B cell (primary cell): ENCODE results near the gene ACAD10.

ENCODE experiments used
- CTCF ChIP-seq: fragments of 200-600 bp; IDR thresholded peaks from one replicate; pipeline ENCODE4 v1.8.0; 2022; ENCODE audit warnings: antibody characterized with exemption, mild to moderate bottlenecking
- EZH2 ChIP-seq: IDR thresholded peaks from 2 replicates; pipeline ENCODE4 v1.6.1; 2012; ENCODE audit warnings: borderline replicate concordance, low read depth, mild to moderate bottlenecking, moderate library complexity, low read length; ENCODE audit not compliant: insufficient read depth, poor library complexity, severe bottlenecking

- TF ChIP-seq CTCF, result peak; percentile 29
- no peak for TF ChIP-seq EZH2
Observed at GRCh38 chr12:111687255-111687654, 1.4 kb downstream of the ACAD10 start.
